Chondrocyte (in vitro differentiated cells): Measurements from ENCODE around the gene KMT2B. TPM values are rescaled to one million over a fixed set of nuclear protein-coding genes. Genes with fewer than 3 reads are reported as not detected.

Experiments
- DNase-seq: peaks from one replicate; pipeline ENCODE4 v3.0.0; 2021; ENCODE audit warnings: mixed read lengths, low spot score
- H3K27ac Mint-ChIP-seq: one replicate; pipeline ENCODE4 v1.8.0; 2021; ENCODE audit warnings: mild to moderate bottlenecking, moderate library complexity, mixed read lengths; ENCODE audit not compliant: unreplicated experiment
- H3K27me3 Mint-ChIP-seq: 2 replicates; pipeline ENCODE4 v1.8.0; 2021; ENCODE audit warnings: low read depth, mixed read lengths
- H3K36me3 Mint-ChIP-seq: 2 replicates; pipeline ENCODE4 v1.8.0; 2021; ENCODE audit warnings: low read depth, mixed read lengths
- H3K4me1 Mint-ChIP-seq: 2 replicates; pipeline ENCODE4 v1.8.0; 2021; ENCODE audit warnings: low read depth, mild to moderate bottlenecking, mixed read lengths
- H3K4me3 Mint-ChIP-seq: one replicate; pipeline ENCODE4 v1.8.0; 2021; ENCODE audit warnings: mild to moderate bottlenecking, moderate library complexity, mixed read lengths; ENCODE audit not compliant: unreplicated experiment
- H3K9me3 Mint-ChIP-seq: 2 replicates; pipeline ENCODE4 v1.8.0; 2021; ENCODE audit warnings: low read depth, mixed read lengths
- total RNA-seq: library from RNA; stranded (reverse); gene quantifications from 3 replicates; pipeline ENCODE4 v1.2.1, GENCODE V29; 2021
- TF ChIP-seq, protein P1 (sequence below): fragments of 200-600 bp; sonication (generic); IDR thresholded peaks from 2 replicates; pipeline ENCODE4 v1.5.0; 2021; ENCODE audit warnings: antibody characterized with exemption, mild to moderate bottlenecking, moderate library complexity

Gene KMT2B
- total RNA-seq, 1 donor from 2014 or later: 30.8 TPM

DNA sequence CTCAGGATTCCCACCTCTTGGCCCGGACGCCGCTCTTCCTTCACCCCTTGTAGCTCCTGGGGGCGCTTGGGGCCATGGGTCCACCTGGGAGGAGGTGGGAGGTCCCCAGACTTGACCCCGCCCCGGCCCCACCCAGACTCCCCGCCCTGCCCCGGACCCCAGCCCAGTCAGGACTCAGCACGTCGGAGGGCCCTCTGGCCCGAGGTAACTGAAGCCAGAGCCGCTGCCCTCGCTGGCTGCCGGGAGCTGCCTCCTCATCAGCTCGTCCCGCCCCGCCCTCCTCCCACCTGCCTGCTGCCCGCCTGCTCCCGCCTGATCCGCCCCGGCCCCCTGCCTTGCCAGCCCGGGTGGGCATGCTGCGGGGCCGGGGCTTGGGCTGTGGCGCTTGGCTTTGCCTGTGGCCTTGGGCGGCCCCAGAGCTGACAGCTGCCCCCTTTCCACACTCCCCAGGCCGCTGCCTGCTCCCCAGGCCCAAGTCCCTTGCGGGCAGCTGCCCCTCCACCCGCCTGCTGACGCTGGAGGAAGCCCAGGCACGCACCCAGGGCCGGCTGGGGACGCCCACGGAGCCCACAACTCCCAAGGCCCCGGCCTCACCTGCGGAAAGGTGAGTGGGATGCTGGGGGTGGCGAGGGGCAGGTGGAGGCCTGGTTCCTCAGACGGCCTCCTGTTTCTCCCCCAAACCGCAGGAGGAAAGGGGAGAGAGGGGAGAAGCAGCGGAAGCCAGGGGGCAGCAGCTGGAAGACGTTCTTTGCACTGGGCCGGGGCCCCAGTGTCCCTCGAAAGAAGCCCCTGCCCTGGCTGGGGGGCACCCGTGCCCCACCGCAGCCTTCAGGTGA is 66.9 kb downstream of the KMT2B start:
- Mint-ChIP-seq H3K9me3 (no peaks in the 10 kb centered on the region), H3K4me3 (no peak overlapping the region), H3K36me3 (peaks cover 3% of the 10 kb centered on the region), H3K27ac (no peak overlapping the region), H3K4me1 (no peaks in the 10 kb centered on the region), H3K27me3 (no peaks in the 10 kb centered on the region)
- no peak for DNase-seq
- TF ChIP-seq, protein P1, sequence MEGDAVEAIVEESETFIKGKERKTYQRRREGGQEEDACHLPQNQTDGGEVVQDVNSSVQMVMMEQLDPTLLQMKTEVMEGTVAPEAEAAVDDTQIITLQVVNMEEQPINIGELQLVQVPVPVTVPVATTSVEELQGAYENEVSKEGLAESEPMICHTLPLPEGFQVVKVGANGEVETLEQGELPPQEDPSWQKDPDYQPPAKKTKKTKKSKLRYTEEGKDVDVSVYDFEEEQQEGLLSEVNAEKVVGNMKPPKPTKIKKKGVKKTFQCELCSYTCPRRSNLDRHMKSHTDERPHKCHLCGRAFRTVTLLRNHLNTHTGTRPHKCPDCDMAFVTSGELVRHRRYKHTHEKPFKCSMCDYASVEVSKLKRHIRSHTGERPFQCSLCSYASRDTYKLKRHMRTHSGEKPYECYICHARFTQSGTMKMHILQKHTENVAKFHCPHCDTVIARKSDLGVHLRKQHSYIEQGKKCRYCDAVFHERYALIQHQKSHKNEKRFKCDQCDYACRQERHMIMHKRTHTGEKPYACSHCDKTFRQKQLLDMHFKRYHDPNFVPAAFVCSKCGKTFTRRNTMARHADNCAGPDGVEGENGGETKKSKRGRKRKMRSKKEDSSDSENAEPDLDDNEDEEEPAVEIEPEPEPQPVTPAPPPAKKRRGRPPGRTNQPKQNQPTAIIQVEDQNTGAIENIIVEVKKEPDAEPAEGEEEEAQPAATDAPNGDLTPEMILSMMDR: no peak

- Mint-ChIP-seq H3K27me3 (no peaks in the 10 kb centered on the region), H3K27ac (no peak overlapping the region), H3K4me3 (no peak overlapping the region), H3K9me3 (no peaks in the 10 kb centered on the region), H3K4me1 (no peaks in the 10 kb centered on the region), H3K36me3 (peaks cover 3% of the 10 kb centered on the region)
- no peak for DNase-seq
- TF ChIP-seq, protein P1: no peak
Measured at GRCh38 chr19:35785339-35785627, 67.5 kb downstream of the KMT2B start.

- TF ChIP-seq, protein P1: no peak
- no peaks in the 10 kb centered on the region for H3K27me3 Mint-ChIP-seq
- no peaks in the 10 kb centered on the region for H3K4me1 Mint-ChIP-seq
- peak; percentile 93 for DNase-seq
- no peak overlapping the region for H3K27ac Mint-ChIP-seq
- peaks cover 1% of the 10 kb centered on the region for H3K36me3 Mint-ChIP-seq
- no peak overlapping the region for H3K4me3 Mint-ChIP-seq
- no peaks in the 10 kb centered on the region for H3K9me3 Mint-ChIP-seq
Measured at GRCh38 chr19:35786299-35787160, 68.7 kb downstream of the KMT2B start.

DNA sequence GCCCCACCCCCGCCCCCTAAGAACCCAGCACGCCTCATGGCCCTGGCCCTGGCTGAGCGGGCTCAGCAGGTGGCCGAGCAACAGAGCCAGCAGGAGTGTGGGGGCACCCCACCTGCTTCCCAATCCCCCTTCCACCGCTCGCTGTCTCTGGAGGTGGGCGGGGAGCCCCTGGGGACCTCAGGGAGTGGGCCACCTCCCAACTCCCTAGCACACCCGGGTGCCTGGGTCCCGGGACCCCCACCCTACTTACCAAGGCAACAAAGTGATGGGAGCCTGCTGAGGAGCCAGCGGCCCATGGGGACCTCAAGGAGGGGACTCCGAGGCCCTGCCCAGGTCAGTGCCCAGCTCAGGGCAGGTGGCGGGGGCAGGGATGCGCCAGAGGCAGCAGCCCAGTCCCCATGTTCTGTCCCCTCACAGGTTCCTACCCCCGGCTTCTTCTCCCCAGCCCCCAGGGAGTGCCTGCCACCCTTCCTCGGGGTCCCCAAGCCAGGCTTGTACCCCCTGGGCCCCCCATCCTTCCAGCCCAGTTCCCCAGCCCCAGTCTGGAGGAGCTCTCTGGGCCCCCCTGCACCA is 69.5 kb downstream of the KMT2B start:
- Mint-ChIP-seq H3K4me1 (no peaks in the 10 kb centered on the region), H3K27me3 (no peaks in the 10 kb centered on the region), H3K9me3 (no peaks in the 10 kb centered on the region), H3K27ac (no peak overlapping the region), H3K36me3 (peaks cover 1% of the 10 kb centered on the region), H3K4me3 (no peak overlapping the region)
- DNase-seq: no peak
- TF ChIP-seq, protein P1: no peak

Other genes starting within 250 kb of the KMT2B start
- gene KRTDAP, start 227.5 kb upstream of the KMT2B start, total RNA-seq: not detected in 3 replicates
- 1.3 to 2.1 TPM in 2 of 3 replicates, not detected in the other for gene DMKN, start 204.4 kb upstream of the KMT2B start, total RNA-seq
- 0.30 to 0.56 TPM (median 0.36 TPM) in 3 replicates for gene SBSN, start 189.7 kb upstream of the KMT2B start, total RNA-seq
- not detected in 3 replicates for gene GAPDHS, start 184.5 kb upstream of the KMT2B start, total RNA-seq
- gene TMEM147, start 172.4 kb upstream of the KMT2B start, total RNA-seq: 86.3 to 105 TPM (median 90.9 TPM) in 3 replicates
- not detected in 3 replicates for gene ATP4A, start 154.3 kb upstream of the KMT2B start, total RNA-seq
- not detected in 3 replicates for gene PMIS2, start 131.8 kb upstream of the KMT2B start, total RNA-seq
- gene HAUS5, start 105.3 kb upstream of the KMT2B start, total RNA-seq: 7.7 to 17.2 TPM (median 8.4 TPM) in 3 replicates
- 75.4 to 92.2 TPM (median 91.3 TPM) in 3 replicates for gene RBM42, start 89.0 kb upstream of the KMT2B start, total RNA-seq
- 1.5 to 1.7 TPM (median 1.6 TPM) in 3 replicates for gene ETV2, start 76.3 kb upstream of the KMT2B start, total RNA-seq
- 266 to 279 TPM (median 268 TPM) in 3 replicates for gene COX6B1, start 69.7 kb upstream of the KMT2B start, total RNA-seq
- gene UPK1A, start 51.5 kb upstream of the KMT2B start, total RNA-seq: 0.65 TPM in 1 of 3 replicates, not detected in the others
- not detected in 3 replicates for gene ZBTB32, start 13.4 kb upstream of the KMT2B start, total RNA-seq
- 0.59 to 1.4 TPM (median 0.99 TPM) in 3 replicates for gene IGFLR1, start 24.4 kb downstream of the KMT2B start, total RNA-seq
- 22.9 to 28.8 TPM (median 24.7 TPM) in 3 replicates for gene U2AF1L4, start 27.4 kb downstream of the KMT2B start, total RNA-seq
- gene PSENEN, start 27.6 kb downstream of the KMT2B start, total RNA-seq: 59.9 to 71.1 TPM (median 61.8 TPM) in 3 replicates
- gene LIN37, start 30.6 kb downstream of the KMT2B start, total RNA-seq: 11.9 to 18.6 TPM (median 13.5 TPM) in 3 replicates
- gene HSPB6, start 39.0 kb downstream of the KMT2B start, total RNA-seq: 0.75 to 5.7 TPM (median 5.0 TPM) in 3 replicates
- 17.4 to 24.6 TPM (median 20.3 TPM) in 3 replicates for gene PROSER3, start 40.2 kb downstream of the KMT2B start, total RNA-seq
- gene ARHGAP33, start 57.6 kb downstream of the KMT2B start, total RNA-seq: 8.5 to 14.6 TPM (median 12.0 TPM) in 3 replicates
- not detected in 3 replicates for gene PRODH2, start 94.8 kb downstream of the KMT2B start, total RNA-seq
- not detected in 3 replicates for gene NPHS1, start 134.5 kb downstream of the KMT2B start, total RNA-seq
- 0.22 TPM in 1 of 3 replicates, not detected in the others for gene KIRREL2, start 138.9 kb downstream of the KMT2B start, total RNA-seq
- gene APLP1, start 150.6 kb downstream of the KMT2B start, total RNA-seq: 31.7 to 76.4 TPM (median 66.8 TPM) in 3 replicates
- 4.4 to 5.0 TPM (median 4.4 TPM) in 3 replicates for gene NFKBID, start 182.5 kb downstream of the KMT2B start, total RNA-seq
- gene HCST, start 184.5 kb downstream of the KMT2B start, total RNA-seq: 0.50 to 1.0 TPM in 2 of 3 replicates, not detected in the other
- not detected in 3 replicates for gene TYROBP, start 190.3 kb downstream of the KMT2B start, total RNA-seq
- 18.4 to 23.3 TPM (median 21.0 TPM) in 3 replicates for gene LRFN3, start 218.4 kb downstream of the KMT2B start, total RNA-seq